ENCODE results near the gene PRKAG1. TPM values are rescaled to one million over a fixed set of nuclear protein-coding genes. Genes with fewer than 3 reads are reported as not detected.

PRKAG1 gene
- total RNA-seq: 114 TPM in 2 replicates

DNA sequence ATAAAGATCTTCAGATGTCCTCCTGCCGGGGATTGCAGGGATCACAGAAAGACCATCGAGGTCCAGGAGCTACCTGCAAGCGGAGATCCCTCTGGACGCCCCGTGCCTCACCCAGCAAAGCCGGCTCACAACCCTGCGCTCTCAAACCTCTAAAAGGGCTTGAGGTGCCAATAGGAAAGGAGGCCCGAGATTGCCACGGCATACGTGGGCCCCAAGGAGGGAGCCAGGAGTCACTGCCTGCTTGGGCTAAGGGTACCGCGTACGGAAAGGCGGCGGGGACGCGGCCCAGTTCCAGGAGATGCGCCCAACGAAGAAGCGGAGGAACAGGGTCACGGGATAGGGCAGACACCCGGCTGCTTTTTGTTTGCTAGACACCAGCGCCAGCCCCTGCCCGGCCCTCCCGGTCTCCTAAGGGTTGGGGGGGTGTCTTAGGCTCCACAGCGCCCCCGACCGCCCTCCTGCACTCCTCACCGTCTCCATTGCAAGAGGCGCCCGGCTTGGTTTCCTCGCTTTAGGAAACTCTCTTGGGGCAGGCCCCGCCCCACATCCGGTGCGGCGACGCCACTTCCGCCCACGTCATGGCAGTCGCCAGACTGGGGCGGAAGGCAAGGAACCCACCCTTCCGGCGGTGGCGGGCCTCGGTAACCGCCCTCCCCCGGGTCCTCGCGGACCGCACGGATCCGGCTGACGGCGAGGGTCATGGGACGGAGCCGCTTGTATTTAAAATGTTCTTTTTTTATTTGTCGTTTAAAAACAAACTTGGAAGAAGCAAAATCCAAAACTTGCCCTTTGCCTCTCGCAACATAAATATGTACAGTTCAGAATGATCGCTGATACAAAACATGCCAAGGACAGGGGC lies at the start of gene PRKAG1:
Gene PRKAG1 (minus strand): TSS at position 516 of the 859 bp plus-strand sequence. CDS start 36 bp downstream, at position 480.

DNA sequence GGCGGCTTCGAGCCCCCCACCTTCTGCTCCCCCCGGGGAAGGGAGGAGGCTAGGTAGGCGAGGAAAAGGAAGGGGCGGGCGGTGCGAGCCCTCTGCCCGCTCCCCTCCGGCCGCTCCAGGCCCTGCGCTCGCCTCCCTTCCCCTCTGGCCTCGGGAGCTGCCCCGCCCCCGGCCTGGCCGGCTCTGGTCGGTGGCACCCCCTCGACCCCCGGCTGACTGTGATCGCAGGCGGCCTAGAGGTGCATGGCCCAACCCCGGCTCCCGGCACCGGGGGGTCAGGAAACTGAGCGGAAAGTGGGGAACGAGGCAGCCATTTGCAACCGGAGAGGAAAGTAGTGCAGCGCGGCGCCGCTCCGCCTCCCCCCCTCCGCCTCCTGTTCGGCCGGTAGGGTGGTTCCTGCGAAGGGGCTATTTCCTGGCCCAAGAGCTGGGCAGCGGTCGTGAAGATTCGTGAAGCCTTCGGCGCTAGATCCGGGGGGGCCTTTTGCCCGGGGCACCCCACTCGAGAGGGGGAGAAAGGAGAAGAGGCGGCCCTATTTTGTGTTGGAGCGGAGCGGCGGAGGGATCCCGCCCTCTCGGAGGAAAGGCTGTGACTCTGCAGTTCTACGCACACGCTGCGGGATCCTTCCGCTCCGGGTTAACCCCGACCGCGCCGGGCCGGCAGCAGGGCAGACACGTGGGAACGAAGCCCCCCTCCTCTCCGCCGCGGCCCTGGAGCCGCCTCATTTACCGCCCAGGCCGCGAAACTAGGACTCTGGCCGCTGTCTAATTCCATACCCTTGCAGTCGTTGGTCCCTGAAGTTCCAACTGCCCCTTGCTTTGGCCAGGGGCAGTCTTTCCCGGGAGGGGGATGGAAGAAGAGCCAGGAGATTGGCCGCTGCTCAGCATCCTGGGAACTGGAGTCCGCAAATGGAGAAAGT lies 41.9 kb upstream of the PRKAG1 start, which contains the start of gene KMT2D:
Gene KMT2D (minus strand): TSS at position 558 of the 920 bp plus-strand sequence. CDS start 5,470 bp downstream, outside the sequence.

DNA sequence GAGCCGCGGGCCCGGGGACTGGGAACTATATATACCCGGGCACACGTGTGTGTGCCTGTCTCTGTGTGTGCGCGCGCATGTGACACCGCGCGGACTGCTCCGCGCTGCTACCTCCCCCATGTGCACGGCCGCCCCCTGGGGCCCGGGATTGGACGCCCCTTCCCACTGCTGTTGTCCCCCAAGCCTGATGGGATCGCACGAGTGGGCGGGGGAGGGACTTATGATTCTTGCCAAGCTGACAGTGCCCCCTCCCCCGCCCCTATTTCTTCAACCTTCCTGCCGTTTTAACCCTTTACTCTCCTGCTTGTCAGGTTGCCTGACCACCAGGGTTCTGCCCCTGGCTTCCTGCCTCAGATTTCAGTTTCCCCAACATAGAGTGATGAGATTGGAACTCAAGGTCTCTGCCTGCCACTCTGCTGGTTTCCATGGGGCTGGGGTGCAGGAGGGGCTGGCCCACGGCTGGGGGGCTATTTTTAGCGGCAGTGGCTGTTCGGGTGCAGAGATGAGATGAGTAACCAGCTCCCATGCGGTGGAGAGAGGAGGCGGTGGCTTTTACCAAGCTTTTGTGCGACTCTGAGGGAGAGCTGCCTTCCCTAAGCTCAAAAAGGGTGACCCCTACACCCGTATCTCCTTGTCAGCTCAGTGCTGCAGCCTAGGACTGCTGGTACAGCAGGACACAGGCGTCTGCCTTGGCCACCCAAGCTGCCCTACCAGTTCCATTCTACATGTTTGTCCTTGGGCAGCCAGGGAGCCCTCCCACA lies 19.0 kb downstream of the PRKAG1 start, which contains the start of gene DDN:
Gene DDN (minus strand): TSS at position 5 of the 761 bp plus-strand sequence. CDS start 88 bp downstream, outside the sequence.

DNA sequence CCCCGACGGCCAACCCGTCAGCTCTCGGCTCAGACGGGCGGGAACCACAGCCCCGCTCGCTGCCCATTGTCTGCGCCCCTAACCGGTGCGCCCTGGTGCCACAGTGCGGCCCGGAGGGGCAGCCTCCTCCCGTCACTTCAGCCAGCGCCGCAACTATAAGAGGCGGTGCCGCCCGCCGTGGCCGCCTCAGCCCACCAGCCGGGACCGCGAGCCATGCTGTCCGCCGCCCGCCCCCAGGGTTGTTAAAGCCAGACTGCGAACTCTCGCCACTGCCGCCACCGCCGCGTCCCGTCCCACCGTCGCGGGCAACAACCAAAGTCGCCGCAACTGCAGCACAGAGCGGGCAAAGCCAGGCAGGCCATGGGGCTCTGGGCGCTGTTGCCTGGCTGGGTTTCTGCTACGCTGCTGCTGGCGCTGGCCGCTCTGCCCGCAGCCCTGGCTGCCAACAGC lies 40.3 kb downstream of the PRKAG1 start, which contains the start of gene WNT1:
Gene WNT1 (plus strand): TSS at position 32 of the 450 bp plus-strand sequence. CDS start 329 bp downstream, at position 361.

DNA sequence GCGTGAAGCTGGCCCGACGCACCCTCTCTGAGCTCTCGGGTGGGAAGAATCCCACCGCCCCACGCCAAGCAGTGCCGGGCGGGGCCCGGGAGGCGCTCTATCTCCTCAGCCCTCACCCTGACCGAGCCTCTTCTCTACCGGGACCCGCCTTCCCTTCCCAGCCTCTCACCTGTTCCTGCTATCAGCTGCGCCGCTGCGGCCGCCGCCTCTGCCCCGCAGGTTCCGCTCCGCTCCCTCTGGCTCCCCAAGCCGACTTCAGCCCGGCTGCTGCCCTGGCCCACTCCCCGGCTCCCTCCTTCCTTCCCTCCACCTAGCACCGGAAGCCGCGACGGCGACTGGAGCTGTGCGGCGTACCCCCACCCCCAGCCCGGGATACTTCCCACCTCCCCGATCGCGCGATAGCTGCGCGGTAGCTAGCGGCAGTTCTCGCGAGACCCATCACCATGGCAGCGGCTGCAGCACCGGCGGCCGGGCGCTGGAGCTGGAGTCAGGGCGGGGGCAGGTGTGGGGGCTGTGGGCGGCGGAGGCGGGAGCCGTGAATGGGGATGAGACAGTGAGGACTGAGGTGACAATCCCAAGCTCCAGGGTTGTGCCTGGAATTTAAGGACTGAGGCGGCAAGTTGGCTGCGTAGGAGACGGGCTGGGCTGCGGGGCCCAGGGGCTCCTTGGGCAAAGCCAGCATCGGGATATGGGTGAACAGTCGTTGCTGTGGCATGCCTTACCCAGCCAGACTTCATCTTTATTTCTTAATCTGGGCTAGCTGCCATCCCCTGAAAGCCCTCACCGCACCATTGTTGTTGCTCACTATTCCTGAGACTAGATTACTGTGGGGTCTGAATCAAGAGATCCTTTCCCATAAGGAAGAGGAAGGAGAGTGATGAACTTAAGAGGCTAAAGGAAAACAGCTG lies 61.2 kb downstream of the PRKAG1 start, which contains the start of gene ARF3:
Gene ARF3 (minus strand): TSS at position 347 of the 908 bp plus-strand sequence. CDS start 16,392 bp downstream, outside the sequence.

Other genes with a start within 250 kb of the PRKAG1 start
- gene ADCY6, start 229.7 kb downstream of the PRKAG1 start, total RNA-seq: 11.8 and 14.7 TPM in 2 replicates
- gene CACNB3, start 200.3 kb downstream of the PRKAG1 start, total RNA-seq: 28.4 and 31.1 TPM in 2 replicates
- 56.5 and 56.8 TPM in 2 replicates for gene DDX23, start 166.6 kb downstream of the PRKAG1 start, total RNA-seq
- gene RND1, start 152.9 kb downstream of the PRKAG1 start, total RNA-seq: 0.29 TPM in 1 of 2 replicates, not detected in the other
- gene FKBP11, start 93.3 kb downstream of the PRKAG1 start, total RNA-seq: 70.1 and 72.3 TPM in 2 replicates
- gene ARF3, start 61.3 kb downstream of the PRKAG1 start, total RNA-seq: 88.1 and 98.3 TPM in 2 replicates
- not detected in 2 replicates for gene WNT10B, start 47.0 kb downstream of the PRKAG1 start, total RNA-seq
- gene WNT1, start 40.5 kb downstream of the PRKAG1 start, total RNA-seq: not detected in 2 replicates
- not detected in 2 replicates for gene DDN, start 19.4 kb downstream of the PRKAG1 start, total RNA-seq
- 15.9 and 23.6 TPM in 2 replicates for gene KMT2D, start 42.0 kb upstream of the PRKAG1 start, total RNA-seq
- gene RHEBL1, start 51.2 kb upstream of the PRKAG1 start, total RNA-seq: 0.58 and 3.4 TPM in 2 replicates
- gene DHH, start 76.0 kb upstream of the PRKAG1 start, total RNA-seq: not detected in 2 replicates
- gene LMBR1L, start 92.1 kb upstream of the PRKAG1 start, total RNA-seq: 60.3 and 97.7 TPM in 2 replicates
- gene TUBA1B, start 112.6 kb upstream of the PRKAG1 start, total RNA-seq: 4,951 and 5,972 TPM in 2 replicates
- 1,622 and 1,849 TPM in 2 replicates for gene TUBA1A, start 170.3 kb upstream of the PRKAG1 start, total RNA-seq
- 1,437 and 1,599 TPM in 2 replicates for gene TUBA1C, start 246.3 kb upstream of the PRKAG1 start, total RNA-seq